NCI-H1930 (cell line): Measurements from ENCODE around the gene LYL1.

Experiments used
- DNase-seq, 2 experiments: peaks; one replicate each; lab custom pipeline; 2025; lab: John Stamatoyannopoulos, UW

LYL1 gene

DNA sequence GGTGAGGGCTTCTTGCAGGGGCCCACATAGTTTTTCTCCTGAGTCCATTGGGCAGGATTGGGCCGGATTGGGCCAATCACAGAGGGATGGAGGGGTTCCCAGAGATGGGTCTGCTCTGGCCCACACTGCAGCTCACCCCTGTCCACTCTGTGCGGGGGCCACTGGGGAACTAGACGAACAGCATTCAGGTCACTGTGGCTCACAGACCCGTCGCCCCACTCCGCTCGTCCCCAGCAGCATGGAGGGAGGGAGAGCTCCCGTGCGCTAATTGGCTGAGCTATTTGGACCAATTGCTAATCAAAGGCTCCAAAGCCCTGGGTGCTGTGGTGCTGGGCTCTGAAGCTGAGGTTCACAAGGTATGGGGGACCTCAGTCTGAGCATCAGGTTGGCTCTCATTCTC is 26.7 kb upstream of the LYL1 start:
- no peak for DNase-seq

DNA sequence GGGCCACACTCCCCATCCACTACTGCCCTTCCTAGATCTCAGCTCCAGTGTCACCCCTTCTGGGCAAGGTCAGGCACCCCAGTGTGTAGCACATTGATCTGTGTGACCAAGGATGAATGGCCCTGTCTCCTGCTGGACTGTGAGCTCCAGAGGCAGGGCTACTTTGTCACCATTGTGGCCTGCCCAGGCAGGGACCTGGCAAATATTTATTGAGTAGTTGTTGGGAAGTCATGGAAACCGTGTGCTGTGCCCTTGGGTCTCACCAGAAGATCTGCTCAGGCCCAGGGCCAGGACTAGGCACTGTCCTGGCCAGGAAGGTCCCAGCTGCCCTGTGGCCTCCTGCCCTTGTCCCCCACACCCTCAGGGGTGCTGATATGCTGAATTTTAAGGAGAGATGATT is 25.9 kb upstream of the LYL1 start:
- no peak for DNase-seq

DNA sequence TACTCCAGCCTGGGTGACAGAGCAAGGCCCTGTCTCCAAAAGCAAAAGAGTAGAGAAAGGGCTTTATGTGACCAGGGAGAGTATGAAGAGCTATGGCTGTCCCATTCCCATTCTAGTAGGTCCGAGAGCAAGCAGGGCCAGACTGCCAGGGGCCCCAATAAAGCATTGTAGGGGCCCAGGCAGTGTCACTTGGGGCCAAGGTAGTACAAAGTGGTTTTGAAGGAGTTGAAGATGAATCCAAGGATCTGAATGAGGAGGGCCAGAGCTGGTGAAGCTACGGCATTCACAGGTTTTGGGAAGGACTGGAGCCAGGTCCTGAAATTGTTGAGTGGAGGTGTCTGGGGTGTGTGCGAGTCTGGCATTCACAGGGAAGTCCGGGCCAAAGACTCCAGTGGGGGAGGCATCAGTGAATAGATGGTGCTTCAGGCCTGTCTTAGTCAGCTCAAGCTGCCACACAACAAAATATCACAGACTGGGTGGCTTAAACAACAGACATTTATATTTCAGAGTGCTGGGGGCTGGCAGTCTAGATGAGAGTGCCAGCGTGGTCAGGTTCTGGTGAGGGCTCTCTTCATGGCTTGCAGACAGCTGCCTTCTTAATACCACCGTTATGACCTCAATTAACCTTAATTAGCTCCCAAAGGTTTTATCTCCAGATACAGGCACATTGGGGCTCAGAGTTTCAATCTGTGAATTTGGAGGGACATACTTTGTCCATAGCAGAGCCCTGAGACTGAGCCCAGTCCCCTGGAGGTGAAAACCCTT is 25.3 kb upstream of the LYL1 start:
- no peak for DNase-seq

DNA sequence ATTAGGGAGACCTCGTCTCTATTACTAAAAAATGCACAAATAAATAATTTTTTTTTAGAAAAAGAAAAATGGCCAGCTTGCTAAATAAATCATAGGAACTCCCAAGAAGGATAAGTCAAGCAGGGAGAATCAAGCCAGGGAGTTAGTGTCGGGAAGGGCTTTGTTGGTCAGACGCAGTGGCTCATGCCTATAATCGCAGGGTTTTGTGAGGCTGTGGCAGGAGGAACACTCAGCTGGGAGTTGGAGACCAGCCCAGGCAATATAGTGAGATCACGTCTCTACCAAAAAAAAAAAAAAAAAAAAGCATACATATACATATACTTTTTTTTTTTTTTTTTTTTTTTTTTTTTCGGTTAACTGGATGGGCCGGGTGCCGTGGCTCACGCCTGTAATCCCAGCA is 24.4 kb upstream of the LYL1 start:
- no peak for DNase-seq

DNA sequence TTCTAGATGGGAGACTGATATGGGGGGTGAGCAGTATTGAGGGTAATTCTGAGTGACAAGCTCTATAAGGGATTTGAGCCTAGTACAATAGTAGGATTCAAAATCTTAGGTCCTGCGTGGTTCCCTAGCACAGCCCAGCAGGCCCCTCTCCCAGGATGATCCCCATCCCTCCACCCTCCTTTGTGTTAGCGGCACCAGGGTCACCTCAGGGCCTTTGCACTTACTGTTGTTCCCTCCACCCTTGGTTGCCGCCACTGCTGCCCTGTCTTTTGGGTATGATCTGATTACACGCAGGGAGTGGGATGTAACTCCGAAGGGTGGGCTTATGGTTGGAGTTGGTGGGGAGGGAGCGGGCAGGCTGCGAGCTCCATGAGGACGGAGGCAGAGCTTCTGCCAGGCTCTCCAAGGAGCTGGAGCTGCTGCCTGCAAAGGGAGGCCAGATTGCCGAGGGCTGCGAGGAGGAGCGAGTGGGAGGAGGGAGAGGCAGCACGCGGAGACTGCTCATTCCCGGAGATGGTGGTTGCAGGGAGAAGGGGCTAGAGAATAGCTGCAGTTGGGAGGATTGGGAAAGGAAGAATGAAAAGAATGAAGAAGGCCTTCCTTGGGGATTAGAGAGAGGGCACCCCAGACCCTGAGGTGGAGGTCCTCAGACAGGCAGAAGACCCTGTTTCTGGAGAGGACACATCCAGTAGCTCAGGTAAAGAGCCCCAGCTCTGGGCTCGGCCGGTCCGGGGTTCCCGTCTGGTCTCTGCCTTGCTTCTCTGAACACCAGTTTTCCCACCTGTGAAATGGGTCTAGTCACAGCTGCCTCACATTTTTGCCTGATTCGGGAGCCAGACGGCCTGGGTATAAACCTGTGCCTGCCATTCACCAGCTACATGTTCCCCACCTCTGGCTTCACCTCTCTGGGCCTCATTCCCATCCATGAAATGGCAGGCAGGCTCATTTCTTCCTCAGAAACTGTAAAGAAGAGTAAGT is 20.6 kb upstream of the LYL1 start:
- no peak for DNase-seq

DNA sequence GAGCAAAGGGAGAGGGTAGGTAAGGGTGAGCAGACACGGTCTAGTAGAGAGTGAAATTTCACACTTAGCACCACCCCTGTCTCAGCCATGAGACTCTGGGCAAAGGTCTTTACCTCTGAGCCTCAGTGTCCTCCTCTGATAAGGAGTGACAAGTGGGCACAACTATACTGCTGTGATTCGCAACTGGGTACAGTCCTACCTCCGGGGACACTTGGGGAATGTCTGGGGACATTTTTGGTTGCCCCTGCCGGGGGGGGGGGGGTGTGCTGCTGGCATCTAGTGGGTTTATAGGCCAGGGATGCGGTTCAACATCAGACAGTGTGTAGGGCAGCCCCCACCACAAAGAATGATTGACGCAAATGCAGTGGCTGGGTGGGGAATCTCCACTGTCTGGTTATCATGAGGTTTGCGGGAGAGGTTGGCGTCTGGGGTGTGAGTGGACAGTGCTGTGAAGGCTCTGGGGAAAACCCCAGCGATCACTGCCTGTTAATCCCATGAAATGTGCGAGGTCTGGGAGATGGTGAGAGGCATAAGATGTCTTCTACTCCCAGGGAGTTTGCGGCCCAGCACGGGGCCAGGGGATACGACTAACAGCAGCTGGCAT is 19.7 kb upstream of the LYL1 start:
- no peak for DNase-seq

DNA sequence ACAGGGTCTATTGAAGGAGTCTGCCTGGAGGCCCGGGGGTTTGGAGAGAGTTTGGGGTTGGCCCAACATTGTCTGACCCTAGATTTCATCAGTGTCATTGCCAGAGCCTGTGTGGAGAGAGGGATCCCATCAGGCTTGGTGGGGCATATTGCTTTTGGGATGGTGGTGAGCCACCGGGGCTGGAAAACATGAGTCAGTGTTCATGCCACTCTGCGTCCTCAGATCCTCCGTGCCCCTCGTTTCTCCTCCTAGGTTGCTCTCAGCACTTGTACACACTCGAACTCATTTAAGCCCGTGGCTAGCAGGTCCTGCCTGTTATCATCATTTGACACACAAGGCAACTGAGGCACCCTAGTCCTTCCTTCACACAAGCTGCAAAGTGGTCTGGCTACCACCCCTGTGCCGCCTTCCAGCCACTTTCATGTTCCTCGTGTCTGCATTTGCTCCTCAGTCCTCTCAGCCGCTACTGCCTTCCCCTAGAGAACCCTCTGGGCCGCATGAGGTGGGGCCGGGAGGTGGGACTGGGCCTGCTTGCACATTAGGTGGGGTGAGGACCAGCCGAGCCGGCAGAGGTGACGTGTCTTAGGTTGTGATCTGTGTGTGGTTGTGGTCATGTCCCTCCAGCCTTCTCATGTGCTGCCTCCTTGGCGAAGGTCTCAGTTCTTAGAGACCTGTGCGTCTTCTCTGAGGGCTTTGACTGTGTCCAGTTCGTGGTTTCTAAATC is 19.1 kb upstream of the LYL1 start:
- DNase-seq = no peak

DNA sequence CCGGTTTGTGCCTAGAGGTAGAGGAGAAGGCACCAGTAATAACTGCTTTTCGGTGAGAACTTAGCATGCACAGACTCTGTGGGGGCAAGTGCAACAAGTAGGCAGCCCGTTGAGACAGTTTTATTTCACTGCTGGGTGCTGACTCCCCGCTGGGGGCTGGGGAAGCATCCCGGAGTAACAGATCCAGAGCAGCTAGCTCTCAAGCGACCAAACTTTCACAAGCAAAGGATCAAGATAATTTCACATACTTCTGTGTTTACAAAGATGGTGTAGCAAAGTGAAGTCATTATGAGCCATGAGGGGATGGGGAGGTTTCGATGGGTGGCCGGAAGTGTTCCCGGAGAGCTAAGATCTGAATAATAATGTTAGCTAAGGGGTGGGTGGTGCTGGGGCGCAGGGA is 18.2 kb upstream of the LYL1 start:
- no peak for DNase-seq

DNA sequence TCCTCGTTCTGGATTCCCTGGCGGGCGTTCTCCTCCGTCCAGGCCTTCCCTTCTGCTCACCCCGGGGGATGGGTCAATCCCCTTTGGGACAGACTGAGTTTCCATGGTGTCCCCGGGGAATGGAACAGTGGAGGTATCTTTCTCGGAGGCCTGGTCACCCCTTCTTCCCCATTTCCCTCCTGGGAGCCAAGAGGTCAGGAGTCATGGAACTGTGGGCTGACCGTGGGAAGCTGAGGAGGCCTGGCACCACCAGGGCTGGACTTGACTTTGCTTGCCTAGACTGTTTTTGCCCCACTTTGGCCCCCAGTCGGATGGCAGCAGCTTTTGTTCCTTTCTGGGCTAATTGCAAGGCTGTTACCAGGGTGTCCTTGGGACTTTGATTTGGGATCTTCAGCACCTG is 17.4 kb upstream of the LYL1 start:
- no peak for DNase-seq

DNA sequence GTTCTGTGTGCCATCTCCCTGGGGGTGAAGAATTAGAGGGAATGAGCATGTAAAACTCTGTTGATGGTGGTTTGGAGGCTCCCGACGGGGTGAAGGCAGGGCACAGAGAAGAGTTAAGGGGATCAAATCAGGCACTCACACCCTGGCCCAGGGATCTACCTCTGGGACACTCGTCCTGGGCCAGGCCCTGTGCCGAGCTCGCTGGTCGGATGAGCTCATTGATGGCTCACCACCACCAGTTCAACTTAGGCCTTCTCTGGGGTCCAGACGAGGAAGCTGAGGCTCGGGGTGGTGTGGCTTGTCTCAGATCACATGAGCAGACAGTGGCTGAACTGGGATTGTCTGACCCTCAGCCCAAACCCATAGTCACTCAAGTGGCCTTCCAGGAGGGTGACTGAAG is 17.0 kb upstream of the LYL1 start:
- no peak for DNase-seq

DNA sequence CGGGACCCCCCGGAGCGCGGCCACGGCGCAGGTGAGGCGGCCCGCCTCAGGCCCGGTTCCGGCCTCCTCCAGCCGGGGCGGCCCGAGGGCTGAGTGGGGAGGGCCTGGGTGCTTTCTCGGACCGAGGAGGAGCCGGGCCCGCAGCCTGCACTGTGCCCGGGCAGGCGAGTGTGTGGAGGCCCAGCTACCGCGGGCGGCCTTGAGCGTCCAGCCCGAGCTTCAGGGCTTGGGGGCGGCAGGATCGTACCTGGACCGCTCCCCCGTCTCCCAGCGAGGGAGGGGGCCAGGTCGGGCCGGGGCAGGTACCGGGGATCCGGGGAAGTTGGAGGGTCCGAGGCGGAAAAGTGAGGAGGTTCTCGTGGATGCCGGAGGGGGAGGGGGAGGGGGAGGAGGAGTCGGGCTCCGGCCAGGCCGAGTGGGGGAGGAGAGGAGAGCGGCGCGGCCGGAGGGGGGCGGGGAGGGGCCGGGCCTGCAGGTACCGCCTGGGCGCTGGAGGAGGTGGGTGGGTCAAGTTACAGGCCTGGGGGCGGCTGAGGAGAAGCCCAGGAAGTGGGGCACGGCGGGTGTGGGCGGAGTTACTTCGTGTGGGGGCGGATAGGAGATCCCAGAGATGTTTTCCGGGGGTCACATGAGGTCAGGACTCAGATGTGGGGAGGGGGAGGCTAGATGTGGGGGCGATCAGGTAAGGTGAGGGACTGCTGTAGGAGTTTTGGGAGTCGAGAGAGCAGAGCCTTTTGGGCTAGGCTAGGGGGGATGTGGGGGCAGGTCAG is 16.0 kb upstream of the LYL1 start:
- no peak for DNase-seq

DNA sequence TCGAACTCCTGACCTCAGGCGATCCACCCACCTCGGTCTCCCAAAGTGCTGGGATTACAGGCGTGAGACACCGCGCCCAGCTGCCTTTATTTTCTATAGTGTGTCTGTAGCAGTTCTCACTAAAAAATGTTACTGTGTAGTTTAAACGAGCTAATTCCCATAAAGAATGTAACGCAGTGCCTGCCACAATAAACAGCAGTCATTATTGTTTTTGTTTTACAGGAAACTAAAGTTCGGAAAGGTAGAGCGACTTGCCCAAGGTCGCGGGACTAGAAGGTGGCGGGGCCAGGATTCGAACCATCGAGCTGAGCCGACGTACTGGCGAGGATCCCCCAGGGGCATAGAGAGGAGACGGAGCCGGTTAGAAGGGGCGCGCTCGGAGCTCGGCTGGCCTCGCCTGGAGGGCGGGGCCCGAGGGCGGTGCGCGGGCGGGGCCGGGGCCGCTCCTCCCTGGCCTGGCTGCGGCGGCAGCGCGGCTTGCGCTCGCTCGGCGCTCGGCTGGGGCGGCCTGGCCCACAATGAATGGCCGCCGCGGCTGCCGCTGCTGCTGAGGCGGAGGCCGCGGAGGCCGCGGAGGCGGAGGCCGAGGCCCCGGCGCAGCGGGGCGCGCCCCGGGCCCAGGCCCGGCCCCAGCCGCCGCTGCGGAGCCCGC is 15.2 kb upstream of the LYL1 start, which contains the start of gene NACC1:
NACC1 (plus strand) TSS at position 493 of the 652 bp plus-strand sequence. CDS start 16,944 bp downstream, outside the sequence.
- peak; percentile 73 to 79 for DNase-seq

DNA sequence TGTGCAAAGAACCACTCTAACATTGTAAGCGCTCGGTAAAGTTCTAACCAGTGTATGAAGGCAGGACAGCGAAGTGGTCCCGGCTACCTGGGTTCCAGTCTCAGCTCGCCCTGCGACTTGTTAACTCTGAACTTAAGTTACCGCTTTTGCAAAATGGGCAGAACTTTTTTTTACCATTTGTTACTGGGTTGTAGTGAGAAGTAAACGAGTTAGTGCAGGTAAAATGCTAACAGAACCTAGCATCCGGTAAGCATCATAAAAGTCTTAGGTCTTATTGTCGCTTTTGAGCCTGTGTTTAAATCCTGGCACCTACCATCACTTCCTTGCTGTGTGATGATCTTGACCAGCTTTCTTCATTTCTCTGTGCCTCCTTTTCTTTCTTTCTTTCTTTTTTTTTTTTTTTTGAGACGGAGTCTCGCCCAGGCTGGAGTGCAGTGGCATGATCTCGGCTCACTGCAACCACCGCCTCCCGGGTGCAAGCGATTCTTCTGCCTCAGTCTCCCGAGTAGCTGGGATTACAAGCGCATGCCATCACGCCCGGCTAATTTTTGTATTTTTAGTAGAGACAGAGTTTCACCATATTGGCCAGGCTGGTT is 14.6 kb upstream of the LYL1 start:
- no peak for DNase-seq

DNA sequence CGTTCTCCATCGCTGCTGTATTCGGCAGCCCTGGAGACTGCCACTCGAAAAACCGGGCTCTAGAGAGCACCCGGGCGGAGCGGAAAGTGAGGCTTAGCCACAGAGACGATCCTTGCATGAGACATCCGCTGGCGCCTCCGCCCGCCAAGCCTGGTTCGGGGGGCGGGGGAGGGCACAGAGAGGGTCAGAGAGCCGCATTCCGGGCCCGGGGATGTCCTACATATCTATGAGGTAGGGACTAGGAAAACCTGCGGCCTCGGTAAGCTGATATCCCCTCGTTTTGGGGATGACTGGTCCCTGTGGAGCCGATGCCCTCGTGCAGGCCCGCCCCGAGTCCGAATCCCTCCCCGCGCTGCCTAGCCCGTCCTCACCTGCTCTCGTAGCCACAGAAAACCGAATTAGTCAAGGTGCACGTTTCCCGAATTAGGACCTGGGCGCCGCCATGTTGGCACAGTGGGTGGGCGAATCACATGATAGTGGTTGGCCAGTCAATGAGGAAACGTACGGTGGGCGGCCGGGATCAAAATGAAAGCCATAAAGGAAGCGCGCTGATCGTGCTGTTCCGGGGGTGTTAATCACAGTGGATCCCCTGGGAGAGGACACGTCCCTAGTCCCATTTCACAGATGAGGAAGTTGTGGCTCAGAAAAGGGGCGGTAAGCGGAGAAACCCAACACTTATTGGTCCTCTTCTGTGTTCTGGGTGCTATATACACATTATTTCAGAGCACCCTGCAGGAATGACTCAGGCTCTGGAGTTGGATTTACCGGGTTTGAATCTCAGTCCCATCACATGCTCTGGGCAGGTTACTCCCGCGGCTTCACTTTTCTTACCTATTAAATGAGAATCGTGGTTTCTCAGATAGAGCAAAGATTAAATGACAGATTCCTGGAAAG is 13.9 kb upstream of the LYL1 start, which contains the start of gene TRMT1:
TRMT1 (minus strand) TSS at position 459 of the 894 bp plus-strand sequence; CDS start at position 118, 341 bp downstream.
- DNase-seq = peak; percentile 71 to 88

DNA sequence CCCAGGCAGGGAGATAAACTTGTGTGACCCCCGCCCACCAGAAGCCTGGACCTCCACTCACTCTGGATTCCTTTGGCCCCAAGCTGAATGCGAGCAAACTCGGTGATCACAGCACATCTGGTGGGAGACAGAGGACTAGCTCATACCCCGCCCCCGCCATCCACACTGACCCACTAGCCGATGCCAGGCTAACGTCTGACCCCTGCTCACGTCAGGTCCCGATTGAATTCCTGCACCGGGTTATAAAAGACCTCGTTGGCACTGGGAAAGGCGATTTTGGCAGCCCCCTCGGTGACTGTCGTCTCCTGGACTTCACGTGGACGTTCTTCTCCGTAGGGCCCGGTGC is 13.3 kb upstream of the LYL1 start:
- no peak for DNase-seq

DNA sequence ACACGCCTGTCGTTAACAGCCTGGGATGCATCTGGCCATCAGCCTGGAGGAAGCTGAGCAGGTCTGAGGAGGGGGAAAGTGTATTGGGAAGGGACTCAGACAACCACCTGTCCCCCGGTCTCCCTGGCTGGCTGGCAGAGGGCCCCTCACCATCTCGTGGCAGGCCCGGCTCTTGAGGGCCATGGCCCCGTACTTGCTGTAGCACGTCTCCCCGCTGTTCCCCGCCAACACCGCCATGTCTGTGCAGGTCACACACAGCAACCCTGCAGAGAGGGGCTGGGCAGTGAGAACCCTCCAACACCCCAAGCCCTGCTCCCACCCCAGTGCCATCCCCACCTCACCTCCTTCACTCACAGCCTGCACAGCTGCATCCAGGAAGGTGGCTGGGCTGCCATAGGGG is 9.9 kb upstream of the LYL1 start:
- DNase-seq = no peak

DNA sequence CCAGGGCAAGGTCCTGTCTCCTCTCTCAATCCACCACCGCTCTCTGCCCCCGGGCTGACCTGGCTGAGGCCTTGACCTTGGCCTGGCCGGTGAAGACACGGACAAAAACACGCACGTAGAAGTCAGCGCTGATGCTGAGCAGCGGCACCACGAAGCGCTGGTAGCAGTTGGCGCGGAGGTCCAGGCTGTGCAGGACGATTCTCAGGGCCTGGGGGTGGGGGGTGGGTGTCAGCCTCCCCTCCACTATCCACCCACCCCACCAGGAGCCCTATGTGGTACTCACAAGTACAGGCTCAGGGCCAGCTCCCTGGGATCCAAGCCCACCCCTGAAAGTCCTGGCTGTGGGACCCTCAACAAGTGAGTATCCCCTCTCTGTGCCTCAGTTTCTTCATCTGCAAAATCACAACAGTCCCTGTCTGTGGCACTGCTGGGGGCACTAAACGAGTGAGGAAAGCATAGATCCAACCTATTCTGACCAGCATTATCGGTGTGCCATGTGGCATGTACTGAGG is 7.5 kb upstream of the LYL1 start:
- DNase-seq = no peak

DNA sequence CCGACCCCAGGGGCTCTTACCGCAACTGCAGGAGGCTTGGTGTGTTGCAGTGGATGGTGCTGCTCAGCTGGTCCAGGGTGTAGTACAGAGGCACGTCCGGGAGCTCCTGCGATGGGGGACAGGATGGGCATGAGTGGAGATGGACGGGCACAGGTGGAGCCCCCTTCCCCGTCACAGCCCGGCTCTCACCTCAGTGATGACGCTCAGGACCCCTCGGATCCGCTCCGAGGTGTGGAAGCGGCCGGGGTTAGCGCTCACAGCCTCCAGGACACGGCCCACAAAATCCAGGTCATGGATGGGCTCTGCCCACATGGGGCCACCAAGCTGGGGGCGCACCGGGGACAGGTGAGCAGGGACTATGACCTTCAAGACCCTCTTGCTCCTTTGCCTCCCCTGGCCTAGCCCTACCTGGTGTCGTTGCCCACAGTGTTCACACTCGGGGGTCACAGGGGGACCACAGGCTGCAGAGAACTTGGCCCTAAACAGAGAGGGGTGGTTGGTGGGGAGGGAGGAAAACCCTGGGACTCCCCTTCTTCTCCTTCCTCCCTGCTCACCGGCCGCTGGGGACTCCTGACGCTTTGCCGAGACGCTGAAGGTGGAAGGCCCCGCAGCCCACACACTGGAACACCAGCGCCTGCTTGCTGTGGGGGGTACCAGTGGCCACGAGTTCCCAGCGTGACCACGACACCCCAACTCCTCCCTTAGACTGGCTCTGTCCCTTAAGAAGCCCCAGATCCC is 6.9 kb upstream of the LYL1 start:
- DNase-seq = no peak
